GM23338 (cell line): Measurements from ENCODE around the gene ABCA13. TPM values are rescaled to one million over a fixed set of nuclear protein-coding genes. Genes with fewer than 3 reads are reported as not detected.

Source experiments
- ATAC-seq: fragments of 200-7000 bp; cut with Tn5 transposase; 3 replicates; pipeline ENCODE4 v1.9.1; 2020
- DNase-seq: peaks from one replicate; pipeline ENCODE4 v3.0.0-alpha.2; 2015; ENCODE audit warnings: low spot score
- H2AFZ ChIP-seq: fragments of 200-600 bp; sonication (generic); 2 replicates; pipeline ENCODE4 v1.8.0; 2016; ENCODE audit warnings: antibody characterized with exemption, mild to moderate bottlenecking, moderate library complexity
- H3F3A ChIP-seq: fragments of 200-600 bp; sonication (generic); replicated peaks from 2 replicates; pipeline ENCODE4 v1.8.0; 2017; ENCODE audit warnings: antibody characterized with exemption, mixed run types, low read depth
- H3K27ac ChIP-seq: fragments of 200-600 bp; sonication (generic); 2 replicates; pipeline ENCODE4 v1.6.1; 2016; ENCODE audit warnings: low read depth
- H3K27me3 ChIP-seq: fragments of 200-600 bp; sonication (generic); 2 replicates; pipeline ENCODE4 v1.8.0; 2016; ENCODE audit warnings: mild to moderate bottlenecking, mixed run types, moderate library complexity; ENCODE audit not compliant: insufficient read depth
- H3K36me3 ChIP-seq: fragments of 200-600 bp; sonication (generic); 2 replicates; pipeline ENCODE4 v1.8.0; 2016; ENCODE audit warnings: mild to moderate bottlenecking; ENCODE audit not compliant: insufficient read depth
- H3K4me1 ChIP-seq: fragments of 200-600 bp; sonication (generic); 2 replicates; pipeline ENCODE4 v1.8.0; 2016; ENCODE audit warnings: mild to moderate bottlenecking, moderate library complexity; ENCODE audit not compliant: insufficient read depth
- H3K4me2 ChIP-seq: fragments of 200-600 bp; sonication (generic); 2 replicates; pipeline ENCODE4 v1.7.1; 2017; ENCODE audit warnings: mixed run types
- H3K4me3 ChIP-seq: fragments of 200-600 bp; sonication (generic); 2 replicates; pipeline ENCODE4 v1.6.1; 2016; ENCODE audit warnings: mixed run types
- H3K79me2 ChIP-seq: fragments of 200-600 bp; sonication (generic); replicated peaks from 2 replicates; pipeline ENCODE4 v1.8.0; 2017; ENCODE audit warnings: mild to moderate bottlenecking; ENCODE audit not compliant: insufficient read depth
- H3K9me2 ChIP-seq: fragments of 200-600 bp; sonication (generic); 2 replicates; pipeline ENCODE4 v1.8.0; 2017; ENCODE audit not compliant: insufficient read depth
- H4K20me1 ChIP-seq: fragments of 200-600 bp; sonication (generic); replicated peaks from 2 replicates; pipeline ENCODE4 v1.8.0; 2017; ENCODE audit warnings: mild to moderate bottlenecking; ENCODE audit not compliant: insufficient read depth
- H3K27ac Mint-ChIP-seq: 2 replicates; pipeline ENCODE4 v1.8.0; 2020; ENCODE audit warnings: inconsistent platforms, mild to moderate bottlenecking, moderate library complexity, mixed read lengths
- H3K27me3 Mint-ChIP-seq: 3 replicates; pipeline ENCODE4 v1.8.0; 2022; ENCODE audit warnings: low read depth, mild to moderate bottlenecking, moderate library complexity, mixed read lengths, inconsistent platforms; ENCODE audit not compliant: insufficient read depth, poor library complexity
- H3K36me3 Mint-ChIP-seq: 3 replicates; pipeline ENCODE4 v1.8.0; 2021; ENCODE audit warnings: low read depth, mild to moderate bottlenecking, inconsistent platforms, moderate library complexity, mixed read lengths
- H3K4me1 Mint-ChIP-seq: 3 replicates; pipeline ENCODE4 v1.8.0; 2020; ENCODE audit warnings: mild to moderate bottlenecking, inconsistent platforms, mixed read lengths
- H3K4me3 Mint-ChIP-seq: 3 replicates; pipeline ENCODE4 v1.8.0; 2021; ENCODE audit warnings: moderate library complexity, mild to moderate bottlenecking, inconsistent platforms, mixed read lengths
- H3K9me3 Mint-ChIP-seq: 3 replicates; pipeline ENCODE4 v1.8.0; 2020; ENCODE audit warnings: moderate library complexity, mild to moderate bottlenecking, inconsistent platforms, mixed read lengths
- CREB1 ChIP-seq: fragments of 250-450 bp; sonication (Bioruptor Pico); IDR thresholded peaks from 2 replicates; pipeline ENCODE4 v1.5.0; 2020; ENCODE audit warnings: low read depth, mild to moderate bottlenecking, moderate library complexity
- ETS1 ChIP-seq: IDR thresholded peaks from 2 replicates; pipeline ENCODE4 v1.6.1; 2016; ENCODE audit warnings: antibody characterized with exemption
- EZH2 ChIP-seq: fragments of 200-600 bp; sonication (generic); IDR thresholded peaks from one replicate; pipeline ENCODE4 v1.8.0; 2017; ENCODE audit warnings: antibody characterized with exemption, mild to moderate bottlenecking, low read depth; ENCODE audit not compliant: unreplicated experiment
- JUNB ChIP-seq: IDR thresholded peaks from one replicate; pipeline ENCODE4 v1.6.1; 2016; ENCODE audit warnings: antibody characterized with exemption; ENCODE audit not compliant: unreplicated experiment
- POLR2AphosphoS5 ChIP-seq: IDR thresholded peaks from 2 replicates; pipeline ENCODE4 v1.6.1; 2016; ENCODE audit warnings: antibody characterized with exemption, low read depth
- REST ChIP-seq: IDR thresholded peaks from one replicate; pipeline ENCODE4 v1.6.1; 2018; ENCODE audit warnings: antibody characterized with exemption; ENCODE audit not compliant: unreplicated experiment
- STAT1 ChIP-seq: IDR thresholded peaks from one replicate; pipeline ENCODE4 v1.6.1; 2016; ENCODE audit warnings: antibody characterized with exemption; ENCODE audit not compliant: unreplicated experiment
- ZNF114 ChIP-seq: fragments of 250-450 bp; sonication (Bioruptor Pico); IDR thresholded peaks from 2 replicates; pipeline ENCODE4 v1.5.0; 2020; ENCODE audit warnings: mild to moderate bottlenecking, moderate library complexity
- ZNF331 ChIP-seq: fragments of 250-450 bp; sonication (Bioruptor Pico); IDR thresholded peaks from 2 replicates; pipeline ENCODE4 v1.5.0; 2020; ENCODE audit warnings: low read depth, mild to moderate bottlenecking, moderate library complexity
- polyA plus RNA-seq: library from polyadenylated mRNA; unstranded; fragments of >200 nt; fragmentation: Nextera tagmentation; extraction: Ambion mirVana; gene quantifications from 2 replicates; pipeline ENCODE4 v1.2.1, GENCODE V29; 2016
- total RNA-seq: library from RNA; depleted of rRNA; stranded (reverse); fragments of >200 nt; shearing (Covaris generic); gene quantifications from 2 replicates; pipeline ENCODE4 v1.2.3, GENCODE V29; 2014
- TF ChIP-seq, protein P1 (sequence below): fragments of 250-450 bp; sonication (Bioruptor Pico); IDR thresholded peaks from 2 replicates; pipeline ENCODE4 v1.5.0; 2020; ENCODE audit warnings: mild to moderate bottlenecking, moderate library complexity

ABCA13 gene
- total and polyA plus RNA-seq, 2 experiments from 2014 or later = 0.21 TPM; not detected in 1

DNA sequence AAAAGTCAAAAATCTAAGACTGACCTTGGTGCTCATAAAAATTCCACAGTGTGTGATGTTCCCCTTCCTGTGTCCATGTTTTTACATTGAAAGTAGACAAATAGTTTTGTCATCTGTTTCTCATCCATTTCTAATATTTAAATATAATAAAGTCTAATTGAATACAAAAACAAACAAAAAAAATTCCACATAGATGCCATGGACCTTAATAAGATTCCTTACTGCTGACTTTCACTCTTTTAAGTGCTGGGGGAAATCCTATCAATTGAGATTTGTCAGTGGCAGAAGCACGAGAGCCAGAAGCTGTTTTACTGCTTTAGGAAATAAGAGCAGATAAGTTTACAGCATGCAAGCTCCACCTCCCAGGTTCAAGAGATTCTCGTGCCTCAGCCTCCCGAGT, 310.0 kb downstream of the ABCA13 start:
- Mint-ChIP-seq H3K4me3 (no peak overlapping the region), H3K36me3 (peaks cover 7% of the 10 kb centered on the region), H3K9me3 (peaks cover 5% of the 10 kb centered on the region), H3K27ac (no peak overlapping the region), H3K4me1 (no peaks in the 10 kb centered on the region), H3K27me3 (no peaks in the 10 kb centered on the region)
- H3K27ac ChIP-seq = no peak overlapping the region
- no peaks in the 10 kb centered on the region for H4K20me1 ChIP-seq
- H3K4me1 ChIP-seq = no peaks in the 10 kb centered on the region
- ATAC-seq = no peak
- no peaks in the 10 kb centered on the region for H3K36me3 ChIP-seq
- no peaks in the 10 kb centered on the region for H3F3A ChIP-seq
- no peak overlapping the region for H2AFZ ChIP-seq
- H3K79me2 ChIP-seq = no peaks in the 10 kb centered on the region
- H3K4me2 ChIP-seq = no peak overlapping the region
- no peak for TF ChIP-seq ZNF331 (CRISPR knock-in tag)
- TF ChIP-seq, protein P1, sequence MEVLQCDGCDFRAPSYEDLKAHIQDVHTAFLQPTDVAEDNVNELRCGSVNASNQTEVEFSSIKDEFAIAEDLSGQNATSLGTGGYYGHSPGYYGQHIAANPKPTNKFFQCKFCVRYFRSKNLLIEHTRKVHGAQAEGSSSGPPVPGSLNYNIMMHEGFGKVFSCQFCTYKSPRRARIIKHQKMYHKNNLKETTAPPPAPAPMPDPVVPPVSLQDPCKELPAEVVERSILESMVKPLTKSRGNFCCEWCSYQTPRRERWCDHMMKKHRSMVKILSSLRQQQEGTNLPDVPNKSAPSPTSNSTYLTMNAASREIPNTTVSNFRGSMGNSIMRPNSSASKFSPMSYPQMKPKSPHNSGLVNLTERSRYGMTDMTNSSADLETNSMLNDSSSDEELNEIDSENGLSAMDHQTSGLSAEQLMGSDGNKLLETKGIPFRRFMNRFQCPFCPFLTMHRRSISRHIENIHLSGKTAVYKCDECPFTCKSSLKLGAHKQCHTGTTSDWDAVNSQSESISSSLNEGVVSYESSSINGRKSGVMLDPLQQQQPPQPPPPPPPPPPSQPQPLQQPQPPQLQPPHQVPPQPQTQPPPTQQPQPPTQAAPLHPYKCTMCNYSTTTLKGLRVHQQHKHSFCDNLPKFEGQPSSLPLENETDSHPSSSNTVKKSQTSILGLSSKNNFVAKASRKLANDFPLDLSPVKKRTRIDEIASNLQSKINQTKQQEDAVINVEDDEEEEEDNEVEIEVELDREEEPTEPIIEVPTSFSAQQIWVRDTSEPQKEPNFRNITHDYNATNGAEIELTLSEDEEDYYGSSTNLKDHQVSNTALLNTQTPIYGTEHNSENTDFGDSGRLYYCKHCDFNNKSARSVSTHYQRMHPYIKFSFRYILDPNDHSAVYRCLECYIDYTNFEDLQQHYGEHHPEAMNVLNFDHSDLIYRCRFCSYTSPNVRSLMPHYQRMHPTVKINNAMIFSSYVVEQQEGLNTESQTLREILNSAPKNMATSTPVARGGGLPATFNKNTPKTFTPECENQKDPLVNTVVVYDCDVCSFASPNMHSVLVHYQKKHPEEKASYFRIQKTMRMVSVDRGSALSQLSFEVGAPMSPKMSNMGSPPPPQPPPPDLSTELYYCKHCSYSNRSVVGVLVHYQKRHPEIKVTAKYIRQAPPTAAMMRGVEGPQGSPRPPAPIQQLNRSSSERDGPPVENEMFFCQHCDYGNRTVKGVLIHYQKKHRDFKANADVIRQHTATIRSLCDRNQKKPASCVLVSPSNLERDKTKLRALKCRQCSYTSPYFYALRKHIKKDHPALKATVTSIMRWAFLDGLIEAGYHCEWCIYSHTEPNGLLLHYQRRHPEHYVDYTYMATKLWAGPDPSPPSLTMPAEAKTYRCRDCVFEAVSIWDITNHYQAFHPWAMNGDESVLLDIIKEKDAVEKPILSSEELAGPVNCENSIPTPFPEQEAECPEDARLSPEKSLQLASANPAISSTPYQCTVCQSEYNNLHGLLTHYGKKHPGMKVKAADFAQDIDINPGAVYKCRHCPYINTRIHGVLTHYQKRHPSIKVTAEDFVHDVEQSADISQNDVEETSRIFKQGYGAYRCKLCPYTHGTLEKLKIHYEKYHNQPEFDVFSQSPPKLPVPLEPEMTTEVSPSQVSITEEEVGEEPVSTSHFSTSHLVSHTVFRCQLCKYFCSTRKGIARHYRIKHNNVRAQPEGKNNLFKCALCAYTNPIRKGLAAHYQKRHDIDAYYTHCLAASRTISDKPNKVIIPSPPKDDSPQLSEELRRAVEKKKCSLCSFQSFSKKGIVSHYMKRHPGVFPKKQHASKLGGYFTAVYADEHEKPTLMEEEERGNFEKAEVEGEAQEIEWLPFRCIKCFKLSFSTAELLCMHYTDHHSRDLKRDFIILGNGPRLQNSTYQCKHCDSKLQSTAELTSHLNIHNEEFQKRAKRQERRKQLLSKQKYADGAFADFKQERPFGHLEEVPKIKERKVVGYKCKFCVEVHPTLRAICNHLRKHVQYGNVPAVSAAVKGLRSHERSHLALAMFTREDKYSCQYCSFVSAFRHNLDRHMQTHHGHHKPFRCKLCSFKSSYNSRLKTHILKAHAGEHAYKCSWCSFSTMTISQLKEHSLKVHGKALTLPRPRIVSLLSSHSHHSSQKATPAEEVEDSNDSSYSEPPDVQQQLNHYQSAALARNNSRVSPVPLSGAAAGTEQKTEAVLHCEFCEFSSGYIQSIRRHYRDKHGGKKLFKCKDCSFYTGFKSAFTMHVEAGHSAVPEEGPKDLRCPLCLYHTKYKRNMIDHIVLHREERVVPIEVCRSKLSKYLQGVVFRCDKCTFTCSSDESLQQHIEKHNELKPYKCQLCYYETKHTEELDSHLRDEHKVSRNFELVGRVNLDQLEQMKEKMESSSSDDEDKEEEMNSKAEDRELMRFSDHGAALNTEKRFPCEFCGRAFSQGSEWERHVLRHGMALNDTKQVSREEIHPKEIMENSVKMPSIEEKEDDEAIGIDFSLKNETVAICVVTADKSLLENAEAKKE (CRISPR knock-in tag) = no peak
- TF ChIP-seq STAT1 = no peak
- TF ChIP-seq ETS1 = no peak
- no peak for TF ChIP-seq POLR2AphosphoS5
- TF ChIP-seq REST = no peak
- TF ChIP-seq CREB1 (CRISPR knock-in tag) = no peak
- TF ChIP-seq EZH2 = no peak
- no peak for TF ChIP-seq ZNF114
- no peak for TF ChIP-seq JUNB
- H3K9me2 ChIP-seq = 0 out of 2 replicates have a peak, but pooled peaks cover 4% of the 10 kb centered on the region
- H3K27me3 ChIP-seq = no peaks in the 10 kb centered on the region
- no peak overlapping the region for H3K4me3 ChIP-seq
- DNase-seq = no peak
